ENCODE results near the gene PHRF1.

GRCh38 chr11:640021-640706, 63.9 kb downstream of the PHRF1 start:
- TF ChIP-seq CTCF (IDR thresholded peaks at IDR 0.05; ENCODE audit: poor library complexity) (no peak), EZH2 (IDR thresholded peaks at IDR 0.05; ENCODE audit: borderline replicate concordance) (peak; percentile 64)

All from hepatocyte (in vitro differentiated cells).